Measurements from ENCODE around the gene SKA2. TPM values are rescaled to one million over a fixed set of nuclear protein-coding genes. Genes with fewer than 3 reads are reported as not detected.
A peak's percentile ranks its signal among the peaks of the same experiment; 100 is the strongest.
"Not testable (repeated sequence)": the region's sequence is repeated elsewhere in the genome, so short reads cannot be mapped to it uniquely, and the experiment has no call there.

Gene SKA2
- total RNA-seq, 1 donor from 2014 or later = 51.9 TPM

GRCh38 chr17:59094861-59095530, 60.0 kb downstream of the SKA2 start:
- no peak for DNase-seq

GRCh38 chr17:59093702-59094231, 61.2 kb downstream of the SKA2 start:
- peak; percentile 74 for DNase-seq

GRCh38 chr17:59093145-59093701, 61.8 kb downstream of the SKA2 start:
- no peak for DNase-seq

DNA sequence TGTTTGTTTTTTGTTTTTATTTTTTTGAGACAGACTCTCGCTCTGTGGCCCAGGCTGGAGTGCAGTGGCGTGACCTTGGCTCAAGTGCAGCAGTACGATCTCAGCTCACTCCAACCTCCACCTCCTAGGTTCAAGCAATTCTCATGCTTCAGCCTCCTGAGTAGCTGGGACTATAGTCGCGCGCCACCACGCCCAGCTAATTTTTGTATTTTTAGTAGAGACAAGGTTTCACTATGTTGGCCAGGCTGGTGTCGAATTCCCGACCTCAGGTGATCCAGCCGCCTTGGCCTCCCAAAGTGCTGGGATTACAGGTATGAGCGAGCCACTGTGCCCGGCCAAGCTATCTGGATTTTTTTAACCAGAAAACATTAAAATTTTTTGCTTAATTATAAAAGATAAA, 64.4 kb downstream of the SKA2 start:
- not testable (repeated sequence) for DNase-seq

DNA sequence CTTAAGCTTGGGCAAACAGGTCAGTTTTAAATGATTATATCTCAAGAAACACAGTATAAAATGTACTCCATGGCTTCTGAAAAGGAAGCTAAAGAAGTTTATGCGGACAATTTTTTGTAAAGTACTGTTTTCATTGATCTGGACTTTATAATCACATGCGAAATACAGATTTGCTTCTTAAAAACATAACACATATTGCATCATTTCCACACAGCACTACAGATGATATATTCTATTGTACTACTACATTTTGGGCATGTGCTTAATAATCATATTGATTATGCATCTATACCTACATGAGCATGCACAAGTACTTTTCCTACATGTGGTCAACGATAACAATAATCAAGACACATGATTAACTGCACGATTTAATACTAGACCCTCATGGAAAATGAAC, 70.8 kb downstream of the SKA2 start:
- no peak for DNase-seq

- DNase-seq = peak; percentile 85
Observed at GRCh38 chr17:59074494-59074893, 80.5 kb downstream of the SKA2 start.

- peak; percentile 47 for DNase-seq
Observed at GRCh38 chr17:59073972-59074371, 81.0 kb downstream of the SKA2 start.

GRCh38 chr17:59069856-59070255, 85.1 kb downstream of the SKA2 start:
- DNase-seq = no peak

- DNase-seq = no peak
Observed at GRCh38 chr17:59067756-59068155, 87.2 kb downstream of the SKA2 start.

GRCh38 chr17:59067340-59067739, 87.6 kb downstream of the SKA2 start:
- no peak for DNase-seq

- no peak for DNase-seq
Observed at GRCh38 chr17:59062509-59062908, 92.5 kb downstream of the SKA2 start.

Other genes with a start within 250 kb of the SKA2 start
- gene TRIM37, start 48.3 kb downstream of the SKA2 start, total RNA-seq = 48.2 and 57.9 TPM in 2 replicates
- gene PRR11, start 560 bp upstream of the SKA2 start, total RNA-seq = 3.2 and 31.7 TPM in 2 replicates
- gene SMG8, start 54.8 kb upstream of the SKA2 start, total RNA-seq = 23.5 and 28.1 TPM in 2 replicates
- gene GDPD1, start 65.3 kb upstream of the SKA2 start, total RNA-seq = 1.6 and 3.1 TPM in 2 replicates
- gene YPEL2, start 176.5 kb upstream of the SKA2 start, total RNA-seq = 90.8 and 101 TPM in 2 replicates

All from dermis blood vessel endothelial cell (primary cell).